Stimulated activated CD4-positive, alpha-beta T cell treated with anti-CD3 and anti-CD28 coated beads, Interleukin-2, amount 100 ng/mL, for 48 hours (primary cell): ENCODE results near the gene EHBP1.

Source experiments
- DNase-seq, 2 donors: peaks; one replicate each; pipeline ENCODE4 v3.0.0-alpha.2; 2020

The EHBP1 gene

DNA sequence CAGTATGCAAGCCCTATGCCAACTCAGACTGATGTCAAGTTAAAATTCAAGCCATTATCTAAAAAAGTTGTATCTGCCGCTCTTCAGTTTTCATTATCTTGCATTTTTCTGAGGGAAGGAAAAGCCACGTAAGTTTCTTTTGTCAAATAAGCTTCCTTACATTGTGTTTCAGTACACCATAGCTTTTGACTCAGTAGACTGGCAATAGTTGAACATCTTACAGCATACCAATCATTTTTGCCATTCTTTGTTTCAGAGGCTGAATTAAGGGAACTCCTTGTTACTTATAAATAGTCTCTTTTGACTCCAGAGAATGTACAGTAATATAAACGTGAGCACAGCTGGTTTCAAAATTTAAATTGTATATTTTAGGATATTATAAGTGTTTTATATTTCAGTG is 120.6 kb downstream of the EHBP1 start:
- DNase-seq = no peak

GRCh38 chr2:62826953-62827675 is 121.6 kb downstream of the EHBP1 start:
- DNase-seq = no peak

DNA sequence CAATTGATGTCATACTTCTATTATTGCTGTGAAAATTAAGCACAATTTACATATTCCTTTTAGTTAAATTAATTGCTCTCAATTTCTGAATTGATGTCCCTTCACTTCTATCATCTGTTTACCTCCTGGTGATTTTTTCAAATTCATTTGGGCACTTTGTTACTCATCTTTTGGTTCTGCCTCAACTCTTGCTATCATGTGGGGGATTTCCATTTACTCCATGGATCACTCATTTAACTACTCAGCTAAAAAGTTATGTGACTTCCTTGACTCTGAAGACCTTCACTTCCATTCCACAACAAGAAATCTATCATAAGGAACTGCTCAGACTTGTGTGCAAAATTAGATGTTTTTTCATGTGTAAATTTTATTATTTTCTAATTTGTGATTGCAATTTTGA is 126.2 kb downstream of the EHBP1 start:
- DNase-seq = no peak

GRCh38 chr2:62844311-62845090 is 139.0 kb downstream of the EHBP1 start:
- DNase-seq = no peak

- no peak for DNase-seq
Observed at GRCh38 chr2:62845256-62845655, 139.7 kb downstream of the EHBP1 start.

DNA sequence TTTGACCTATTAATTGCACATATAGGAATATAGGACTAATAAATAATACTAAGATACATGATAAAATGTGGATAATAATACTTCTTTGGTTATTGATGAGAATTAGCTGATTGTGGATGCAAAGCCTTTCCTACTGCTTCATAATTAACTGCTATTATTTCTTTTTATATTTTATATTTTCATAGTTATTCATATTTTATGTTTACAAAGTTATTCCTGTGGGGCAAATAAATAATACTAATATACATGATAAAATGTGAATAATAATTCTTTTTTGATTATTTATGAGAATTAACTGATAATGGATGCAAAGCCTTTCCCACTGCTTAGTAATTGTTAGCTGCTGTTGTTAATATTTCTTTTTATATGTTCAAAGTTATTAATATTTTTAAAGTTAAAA is 146.7 kb downstream of the EHBP1 start:
- no peak for DNase-seq

DNA sequence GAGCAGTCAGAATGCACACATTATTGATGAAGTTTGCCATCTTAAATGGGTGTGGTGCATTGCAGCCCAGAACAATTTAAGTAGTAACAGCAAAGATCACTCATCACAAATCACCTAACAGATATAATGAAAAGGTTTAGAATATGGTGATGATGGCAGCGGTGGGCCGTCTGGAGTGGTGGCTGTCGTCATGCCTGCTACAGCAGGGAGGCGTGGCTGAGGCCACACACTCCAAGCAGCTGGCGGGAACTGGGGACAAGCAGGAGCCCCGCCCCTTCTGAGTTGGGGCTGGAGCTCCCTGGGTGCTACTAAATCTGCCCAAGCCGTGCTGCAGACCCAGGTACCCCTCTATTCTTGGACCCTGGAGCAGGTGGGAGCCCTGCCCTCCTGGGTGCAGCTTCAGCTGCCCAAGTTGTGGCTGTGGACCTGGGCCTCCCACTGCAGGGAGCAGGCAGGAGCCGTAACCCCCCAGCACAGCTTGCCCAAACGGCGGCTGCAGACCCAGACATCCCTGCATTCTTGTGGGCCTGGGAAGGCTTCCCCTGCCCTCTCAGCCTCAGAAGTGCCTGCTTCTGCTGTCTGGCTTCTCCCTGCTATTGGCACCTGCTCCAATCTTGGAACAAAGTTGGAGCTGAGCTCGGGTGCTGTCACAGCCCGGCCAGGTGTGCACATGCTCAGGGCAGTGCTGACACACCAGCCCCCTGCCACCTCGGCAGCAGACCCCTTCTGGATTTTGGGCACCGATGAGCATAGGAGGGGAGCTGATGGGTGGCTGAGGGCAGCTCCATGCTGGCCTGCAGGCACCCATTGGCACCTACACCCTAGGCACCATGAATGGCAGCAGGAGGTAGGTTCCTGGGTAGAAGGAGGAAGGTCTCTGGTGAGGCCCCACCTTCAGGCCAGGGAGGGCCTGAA is 149.3 kb downstream of the EHBP1 start:
- DNase-seq = no peak

GRCh38 chr2:62856228-62857040 is 150.9 kb downstream of the EHBP1 start:
- DNase-seq = no peak

DNA sequence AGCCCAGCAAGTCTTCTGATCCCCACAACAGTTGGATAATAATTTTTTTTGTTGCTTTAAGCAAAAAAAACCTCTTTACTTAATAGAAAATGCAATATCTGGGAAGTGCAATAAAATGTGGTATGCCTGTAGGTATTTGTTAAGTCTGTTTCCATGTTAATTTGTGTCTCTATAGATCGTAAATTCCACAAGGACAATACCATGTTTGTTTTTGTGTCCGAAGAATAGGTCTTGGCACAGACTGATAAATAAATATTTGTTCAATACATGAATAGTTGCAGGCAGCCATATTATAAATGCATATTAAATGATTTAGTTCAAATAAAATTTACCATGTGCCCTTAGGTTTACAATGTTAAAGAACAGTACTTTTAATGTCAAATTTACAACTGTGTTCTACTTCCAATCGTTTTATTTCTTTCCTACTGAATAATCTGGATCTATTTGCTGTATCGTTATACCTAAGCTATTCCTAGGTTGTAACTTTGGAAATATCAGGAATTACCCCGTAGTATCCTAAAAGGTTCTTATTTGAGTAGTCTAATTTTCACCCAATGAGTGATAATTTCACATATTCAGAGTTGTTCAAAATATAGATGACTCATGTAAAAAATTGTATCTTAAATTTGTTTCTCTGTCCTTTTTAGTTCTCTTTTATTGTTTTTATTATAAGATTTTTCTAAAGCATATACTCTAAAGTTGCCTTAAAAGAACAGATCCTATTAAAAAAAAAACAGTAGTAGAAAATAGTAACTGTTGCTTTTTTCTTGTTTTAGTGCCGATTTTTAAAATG is 151.8 kb downstream of the EHBP1 start:
- no peak for DNase-seq

DNA sequence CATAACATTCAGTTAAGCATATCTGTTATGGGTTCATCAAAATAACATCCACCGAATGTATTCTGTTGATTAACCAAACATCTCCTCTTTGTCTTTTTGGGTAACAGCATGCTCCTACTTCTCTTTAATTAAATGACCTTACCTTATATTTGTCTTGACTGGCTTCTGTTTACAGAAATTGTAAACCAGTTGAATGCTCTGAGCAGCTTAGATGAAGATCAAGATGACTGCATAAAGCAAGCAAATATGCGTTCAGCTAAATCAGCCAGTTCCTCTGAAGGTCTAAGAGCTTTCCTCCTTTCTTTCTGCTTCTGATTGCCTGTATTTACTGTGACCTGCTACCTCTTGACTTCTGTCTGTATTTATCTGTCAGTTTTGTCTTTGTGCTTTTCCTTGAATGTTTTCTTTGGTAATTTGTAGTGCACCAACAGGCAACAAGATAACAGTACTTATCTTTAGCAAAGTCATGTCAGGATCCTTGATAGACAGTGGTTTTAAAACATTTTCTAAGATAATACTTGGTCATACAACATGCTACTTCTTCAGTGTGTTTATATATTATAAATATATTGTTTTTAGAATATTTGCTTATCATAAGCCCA is 152.8 kb downstream of the EHBP1 start:
- no peak for DNase-seq

GRCh38 chr2:62868947-62869346 is 163.4 kb downstream of the EHBP1 start:
- no peak for DNase-seq

DNA sequence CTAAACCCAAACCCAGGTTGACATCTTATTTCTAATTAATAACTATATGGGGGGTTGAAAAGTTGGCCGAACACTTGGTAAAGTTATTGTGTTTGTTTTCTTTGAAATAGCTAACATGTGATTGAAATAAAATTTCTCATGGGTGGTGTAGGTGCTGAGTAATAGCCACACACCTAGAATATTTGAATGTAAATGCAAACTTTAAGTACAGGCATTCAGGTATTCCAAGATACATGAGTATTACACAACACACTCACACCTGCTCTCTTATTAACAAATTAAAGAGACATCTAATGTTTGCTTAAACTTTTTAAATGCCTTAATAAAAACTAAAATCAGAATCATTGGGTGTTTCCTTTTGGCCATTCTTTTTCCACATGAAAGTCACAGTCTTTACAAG is 165.5 kb downstream of the EHBP1 start:
- no peak for DNase-seq

DNA sequence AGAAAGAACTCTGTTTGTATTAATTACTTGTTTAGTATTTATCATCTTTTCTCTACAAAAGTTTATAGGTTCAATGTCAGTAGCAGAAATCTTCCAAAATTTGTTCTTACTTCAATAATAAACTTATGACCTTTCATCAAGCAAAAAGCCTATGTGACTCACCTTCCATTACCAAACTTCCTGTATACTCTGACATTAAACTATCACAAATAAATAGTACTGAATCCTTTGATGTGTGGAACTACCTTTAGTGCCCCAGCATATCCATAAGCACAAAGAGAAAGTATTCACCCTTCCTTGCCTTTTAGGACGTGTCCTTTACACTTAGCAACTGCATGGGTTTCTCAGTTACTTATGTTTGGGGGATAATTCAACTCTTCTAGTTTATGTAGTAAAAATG is 166.0 kb downstream of the EHBP1 start:
- no peak for DNase-seq

- no peak for DNase-seq
Observed at GRCh38 chr2:62873603-62874002, 168.1 kb downstream of the EHBP1 start.

- DNase-seq = no peak
Observed at GRCh38 chr2:62874881-62875383, 169.4 kb downstream of the EHBP1 start.

- no peak for DNase-seq
Observed at GRCh38 chr2:62881162-62881795, 175.8 kb downstream of the EHBP1 start.

GRCh38 chr2:62883629-62884028 is 178.1 kb downstream of the EHBP1 start:
- DNase-seq = no peak

DNA sequence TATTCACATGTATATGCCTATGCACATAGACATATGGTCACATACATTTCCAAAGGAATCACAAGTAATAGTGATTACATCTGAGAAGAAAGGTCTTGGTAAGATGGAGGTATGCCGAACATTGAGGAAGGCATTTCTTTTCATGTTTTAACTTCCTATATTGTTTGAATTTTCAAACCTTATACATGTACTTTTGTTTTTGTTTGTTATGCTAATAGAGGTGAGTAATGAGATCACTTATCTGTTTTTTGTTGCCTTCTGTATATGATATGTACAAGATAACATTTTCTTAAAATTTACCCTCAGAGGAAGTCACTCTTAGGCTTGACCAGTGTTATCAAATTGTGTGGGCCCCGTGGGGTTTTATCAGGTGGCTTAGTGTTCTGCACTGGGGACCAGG is 178.6 kb downstream of the EHBP1 start:
- DNase-seq = no peak

- DNase-seq = no peak
Observed at GRCh38 chr2:62884514-62884913, 179.0 kb downstream of the EHBP1 start.

GRCh38 chr2:62894966-62895631 is 189.6 kb downstream of the EHBP1 start:
- DNase-seq = no peak
